Body of pancreas (tissue), 4 donors: ENCODE measurements around the gene TMCO6. TPM values are rescaled to one million over a fixed set of nuclear protein-coding genes. Genes with fewer than 3 reads are reported as not detected.
A peak's percentile ranks its signal among the peaks of the same experiment; 100 is the strongest.

Source experiments
- ATAC-seq: fragments of 150-250 bp; one replicate; pipeline ENCODE4 v1.9.1; 2016
- DNase-seq, 4 donors: peaks; one replicate each; pipeline ENCODE4 v3.0.0-alpha.2; 2019
- H3K27ac ChIP-seq, 4 donors: fragments of 200-600 bp; sonication (generic); 1 replicate in 3 of 4; 2 replicates in 1 of 4; pipeline versions ENCODE4 v1.5.1 to v1.6.1; 2016 to 2019; ENCODE audit warnings: mild to moderate bottlenecking in 1 of 4, mixed read lengths in 1 of 4, moderate library complexity in 1 of 4
- H3K27me3 ChIP-seq, 2 donors: fragments of 200-600 bp; sonication (generic); one replicate each; pipeline ENCODE4 v1.6.0; 2016; ENCODE audit warnings: mild to moderate bottlenecking in 1 of 2
- H3K36me3 ChIP-seq, 2 donors: fragments of 200-600 bp; sonication (generic); replicated peaks in 1 of 2; 2 replicates each; pipeline ENCODE4 v1.5.1; 2016; ENCODE audit warnings: low read depth in 2 of 2; ENCODE audit not compliant: insufficient read depth in 1 of 2
- H3K4me1 ChIP-seq: fragments of 200-600 bp; sonication (generic); one replicate; pipeline ENCODE4 v1.6.0; 2016
- H3K4me3 ChIP-seq, 2 donors: fragments of 200-600 bp; sonication (generic); 1 replicate in 1 of 2; 2 replicates in 1 of 2; pipeline ENCODE4 v1.5.1; 2016 to 2019
- H3K9me3 ChIP-seq, 3 donors: fragments of 200-600 bp; sonication (generic); 1 replicate in 2 of 3; 2 replicates in 1 of 3; pipeline ENCODE4 v1.5.1; 2016
- POLR2A ChIP-seq, 3 donors: fragments of 450-650 bp; IDR thresholded peaks; one replicate each; pipeline ENCODE4 v1.6.1; 2016; ENCODE audit warnings: antibody characterized with exemption in 3 of 3, mild to moderate bottlenecking in 2 of 3
- WGBS, 2 donors: methylation state at CpG; one replicate each; pipeline ENCODE4 v1.1.5; 2017; 5-methylcytosine and 5-hydroxymethylcytosine counted together
- intact Hi-C: fragments of 100-400 bp; cut with DNase I; formaldehyde crosslinking; loops from one replicate; pipeline ENCODE4 v1.15.1; 2023
- total RNA-seq, 2 donors: library from RNA; depleted of rRNA; stranded (reverse); fragments of >200 nt; gene quantifications; one replicate each; pipeline ENCODE4 v1.1.0, GENCODE V29; 2016
- TF ChIP-seq, protein P1 (sequence below), 7 experiments: fragments of 450-650 bp in 4 of 7; fragments of 200-600 bp in 3 of 7; sonication (generic) in 3 of 7; IDR thresholded peaks; one replicate each; pipeline ENCODE4 v1.5.1; 2016 to 2019; ENCODE audit warnings: antibody characterized with exemption in 7 of 7

Gene TMCO6
- total RNA-seq, 2 donors from 2014 or later, result 14.5 to 58.7 TPM

DNA sequence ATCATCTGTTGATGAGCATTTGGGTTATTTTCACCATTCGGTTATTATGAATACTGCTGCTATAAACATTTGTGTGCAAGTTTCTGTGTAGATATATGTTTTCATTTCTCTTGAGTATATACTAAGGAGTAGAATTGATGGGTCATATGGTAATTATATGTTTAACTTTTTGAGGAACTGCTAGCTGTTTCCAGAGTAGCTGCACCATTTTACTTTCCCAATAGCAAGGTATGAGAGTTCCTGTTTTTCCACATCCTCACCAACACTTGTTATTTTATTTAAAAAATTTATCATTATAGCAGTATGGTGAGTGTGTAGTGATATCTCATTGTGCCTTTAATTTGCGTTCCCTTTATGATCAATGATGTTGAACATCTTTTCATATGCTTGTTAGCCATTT lies 35.5 kb upstream of the TMCO6 start:
- no peak for ATAC-seq
- no peak overlapping the region for H3K4me3 ChIP-seq
- no peak for DNase-seq
- intact Hi-C loops, result no loop called here
- TF ChIP-seq, protein P1, sequence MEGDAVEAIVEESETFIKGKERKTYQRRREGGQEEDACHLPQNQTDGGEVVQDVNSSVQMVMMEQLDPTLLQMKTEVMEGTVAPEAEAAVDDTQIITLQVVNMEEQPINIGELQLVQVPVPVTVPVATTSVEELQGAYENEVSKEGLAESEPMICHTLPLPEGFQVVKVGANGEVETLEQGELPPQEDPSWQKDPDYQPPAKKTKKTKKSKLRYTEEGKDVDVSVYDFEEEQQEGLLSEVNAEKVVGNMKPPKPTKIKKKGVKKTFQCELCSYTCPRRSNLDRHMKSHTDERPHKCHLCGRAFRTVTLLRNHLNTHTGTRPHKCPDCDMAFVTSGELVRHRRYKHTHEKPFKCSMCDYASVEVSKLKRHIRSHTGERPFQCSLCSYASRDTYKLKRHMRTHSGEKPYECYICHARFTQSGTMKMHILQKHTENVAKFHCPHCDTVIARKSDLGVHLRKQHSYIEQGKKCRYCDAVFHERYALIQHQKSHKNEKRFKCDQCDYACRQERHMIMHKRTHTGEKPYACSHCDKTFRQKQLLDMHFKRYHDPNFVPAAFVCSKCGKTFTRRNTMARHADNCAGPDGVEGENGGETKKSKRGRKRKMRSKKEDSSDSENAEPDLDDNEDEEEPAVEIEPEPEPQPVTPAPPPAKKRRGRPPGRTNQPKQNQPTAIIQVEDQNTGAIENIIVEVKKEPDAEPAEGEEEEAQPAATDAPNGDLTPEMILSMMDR (IDR thresholded peaks at IDR 0.05), result no peak
- TF ChIP-seq POLR2A (IDR thresholded peaks at IDR 0.05), result no peak
- 82 to 89% methylated on average over 2 of the region's 2 CpGs for WGBS, 2 donors
- H3K9me3 ChIP-seq, result no peaks in the 10 kb centered on the region
- H3K36me3 ChIP-seq, result no peaks in the 10 kb centered on the region
- H3K27ac ChIP-seq, result peak overlapping the region in 1 of 4 donors; percentile 39
- no peaks in the 10 kb centered on the region for H3K4me1 ChIP-seq
- H3K27me3 ChIP-seq, result no peaks in the 10 kb centered on the region

DNA sequence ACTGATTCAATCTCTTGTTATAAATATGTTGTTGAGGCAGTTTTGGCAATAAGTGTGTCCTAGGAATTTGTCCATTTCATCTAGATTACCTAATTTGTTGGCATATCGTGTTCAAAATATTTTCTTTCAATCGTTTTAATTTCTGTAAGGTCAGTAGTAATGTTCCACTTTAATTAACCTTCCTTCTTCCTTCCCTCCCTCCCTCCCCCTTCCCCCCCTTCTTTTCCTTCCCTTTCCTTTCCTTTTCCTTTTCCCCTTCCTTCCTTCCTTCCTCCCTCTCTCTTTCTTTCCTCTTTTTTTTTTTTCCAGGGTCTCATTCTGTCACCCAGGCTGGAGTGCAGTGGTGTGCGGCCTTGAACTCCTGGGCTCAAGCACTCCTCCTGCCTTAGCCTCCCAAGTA lies 33.4 kb upstream of the TMCO6 start:
- WGBS, 2 donors, result 63 to 64% methylated on average over 3 of the region's 3 CpGs
- intact Hi-C loops, result no loop called here

DNA sequence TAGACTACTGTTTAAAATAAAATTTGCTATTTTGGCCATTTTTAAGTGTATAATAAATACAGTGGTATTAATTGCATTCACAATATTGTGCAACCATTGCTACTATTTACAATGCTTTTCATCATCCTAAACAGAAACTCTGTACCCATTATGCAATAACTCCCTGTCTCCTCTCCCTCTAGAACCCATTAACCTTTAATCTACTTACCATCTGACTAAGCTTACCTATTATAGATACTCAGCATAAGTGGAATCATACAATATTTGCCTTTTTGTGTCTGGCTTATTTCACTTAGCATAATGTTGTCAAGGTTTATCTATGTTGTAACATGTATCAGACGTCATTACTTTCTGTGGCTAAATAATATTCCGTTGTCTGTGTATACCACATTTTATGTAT lies 32.2 kb upstream of the TMCO6 start:
- Histone ChIP-seq H3K36me3 (no peaks in the 10 kb centered on the region), H3K27me3 (no peaks in the 10 kb centered on the region), H3K4me3 (no peak overlapping the region), H3K4me1 (no peaks in the 10 kb centered on the region), H3K9me3 (no peaks in the 10 kb centered on the region), H3K27ac (no peak overlapping the region)
- intact Hi-C loops, result no loop called here
- whole genome bisulfite sequencing, 2 donors, result 72 to 74% methylated on average over 2 of the region's 2 CpGs
- DNase-seq, result no peak
- no peak for ATAC-seq
- TF ChIP-seq, protein P1 (IDR thresholded peaks at IDR 0.05), result no peak
- TF ChIP-seq POLR2A (IDR thresholded peaks at IDR 0.05), result no peak

More for the DNA sequence above, 33.4 kb upstream of the TMCO6 start:
- Histone ChIP-seq H3K36me3 (no peaks in the 10 kb centered on the region), H3K4me3 (no peak overlapping the region), H3K4me1 (no peaks in the 10 kb centered on the region), H3K27me3 (no peaks in the 10 kb centered on the region), H3K9me3 (no peaks in the 10 kb centered on the region), H3K27ac (no peak overlapping the region)
- ATAC-seq (no peak), DNase-seq (no peak)
- no peak for TF ChIP-seq POLR2A (IDR thresholded peaks at IDR 0.05)
- TF ChIP-seq, protein P1 (IDR thresholded peaks at IDR 0.05), result no peak

DNA sequence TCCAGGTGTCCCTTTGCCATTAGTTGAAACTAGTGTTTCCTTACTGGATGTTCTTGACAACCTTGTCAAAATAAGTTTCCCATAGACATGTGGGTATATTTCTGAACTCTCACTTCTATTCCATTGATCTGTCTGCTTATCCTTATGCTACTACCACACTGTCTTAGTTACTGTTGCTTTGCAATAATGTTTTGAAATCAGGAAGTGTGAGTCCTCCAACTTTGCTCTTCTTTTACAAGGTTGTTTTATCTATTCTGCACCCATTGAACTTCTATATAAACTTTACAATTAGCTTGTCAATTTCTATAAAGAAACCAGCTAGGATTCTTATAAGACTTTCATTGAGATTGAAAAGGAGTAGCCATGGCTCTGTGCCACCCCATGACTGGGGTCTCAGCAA lies 30.5 kb upstream of the TMCO6 start:
- Histone ChIP-seq H3K36me3 (no peaks in the 10 kb centered on the region), H3K27ac (peak overlapping the region in 1 of 4 donors; percentile 31), H3K4me1 (no peaks in the 10 kb centered on the region), H3K9me3 (no peaks in the 10 kb centered on the region), H3K27me3 (no peaks in the 10 kb centered on the region), H3K4me3 (no peak overlapping the region)
- intact Hi-C loops, result no loop called here
- DNase-seq (no peak), ATAC-seq (no peak)
- no peak for TF ChIP-seq POLR2A (IDR thresholded peaks at IDR 0.05)
- TF ChIP-seq, protein P1 (IDR thresholded peaks at IDR 0.05), result no peak

DNA sequence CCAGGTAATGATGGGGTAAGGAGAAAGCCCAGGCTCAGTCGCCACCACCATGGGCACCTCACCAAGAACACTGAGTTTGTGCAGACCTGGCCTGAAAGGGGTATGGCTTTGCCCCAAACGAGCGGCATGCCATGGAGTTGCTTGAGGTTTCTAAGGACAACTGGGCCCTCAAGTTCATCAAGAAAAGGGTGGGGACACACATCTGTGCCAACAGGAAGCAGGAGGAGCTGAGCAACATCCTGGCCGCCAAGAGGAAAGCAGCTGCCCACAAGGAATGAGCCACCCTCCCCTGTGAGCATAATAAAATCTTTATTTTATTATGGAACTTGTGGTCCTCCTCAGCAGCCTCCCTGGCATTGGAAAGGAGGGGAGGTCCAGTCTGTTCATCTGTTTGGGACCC lies 30.1 kb upstream of the TMCO6 start:
- Histone ChIP-seq H3K4me1 (no peaks in the 10 kb centered on the region), H3K27me3 (no peaks in the 10 kb centered on the region), H3K27ac (peak overlapping the region in 1 of 4 donors; percentile 31), H3K4me3 (no peak overlapping the region), H3K9me3 (no peaks in the 10 kb centered on the region), H3K36me3 (no peaks in the 10 kb centered on the region)
- no peak for ATAC-seq
- intact Hi-C loops, result no loop called here
- TF ChIP-seq POLR2A (IDR thresholded peaks at IDR 0.05), result no peak
- TF ChIP-seq, protein P1 (IDR thresholded peaks at IDR 0.05), result no peak
- whole genome bisulfite sequencing, 2 donors, result 40 to 83% methylated on average over 2 to 4 of the region's 4 CpGs
- DNase-seq, result peak in 2 of 4 donors; percentile 8 to 57
